ENCODE measurements around the gene CNTN6.

Gene CNTN6

DNA sequence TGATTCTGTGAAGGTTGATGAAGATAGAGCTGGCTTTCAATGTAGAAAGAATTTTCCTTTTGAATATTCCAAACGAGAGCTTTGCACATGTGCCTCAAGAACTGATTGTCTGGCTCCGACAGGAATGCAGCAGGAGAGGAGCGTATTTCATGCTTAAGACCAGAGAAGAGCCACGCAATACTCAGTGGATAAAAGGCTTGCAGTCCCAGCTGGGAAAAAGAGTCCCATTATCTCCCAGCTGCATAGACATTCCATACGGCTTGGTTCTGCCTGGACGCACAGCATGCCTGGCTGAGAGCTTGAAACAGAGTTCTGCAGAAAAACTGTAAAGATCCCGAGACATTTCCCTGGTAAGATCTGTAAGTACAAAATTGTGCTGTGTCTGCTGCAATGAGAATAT lies at the start of gene CNTN6:
TSS of gene CNTN6 (plus strand) at position 254 of the 400 bp plus-strand sequence. CDS start 54,985 bp downstream, outside the sequence.
- DNase-seq = peak; percentile 42

DNA sequence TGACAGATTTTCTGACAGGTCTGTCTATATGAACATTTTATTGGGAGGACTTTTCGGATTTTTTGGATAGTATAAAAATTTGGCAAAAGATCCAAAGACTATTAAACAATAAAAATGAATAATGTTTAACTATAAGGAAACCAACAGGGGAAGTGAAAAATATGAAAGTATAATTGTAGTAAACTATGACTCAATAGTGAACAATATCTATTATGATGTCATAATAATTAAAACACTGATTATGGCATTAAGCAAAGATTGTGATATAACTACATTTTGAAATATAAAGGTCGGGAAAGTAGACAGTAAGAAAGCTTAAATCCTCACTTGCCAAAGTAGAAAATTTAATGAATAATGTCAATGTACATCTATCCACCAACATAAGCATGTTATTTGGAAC lies 44.3 kb upstream of the CNTN6 start:
- DNase-seq = no peak

DNA sequence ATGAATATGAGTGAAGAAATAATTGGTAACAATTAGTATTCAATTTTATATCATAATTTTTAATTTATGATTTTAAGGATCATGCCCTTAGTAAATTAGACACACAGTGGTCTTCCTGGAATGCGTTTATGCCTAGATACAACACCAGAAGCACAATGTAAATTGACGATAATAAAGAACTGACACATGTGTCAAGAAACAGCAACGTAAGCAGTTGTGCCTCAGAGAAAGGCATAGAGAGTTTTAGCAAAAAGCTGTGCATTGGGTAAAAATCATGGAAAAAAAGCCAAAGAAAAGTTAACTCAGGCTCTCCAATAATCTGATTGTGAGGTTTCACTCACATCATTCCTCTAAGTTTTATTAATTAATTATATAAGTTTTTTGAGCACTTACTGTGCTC lies 37.0 kb upstream of the CNTN6 start:
- no peak for DNase-seq

DNA sequence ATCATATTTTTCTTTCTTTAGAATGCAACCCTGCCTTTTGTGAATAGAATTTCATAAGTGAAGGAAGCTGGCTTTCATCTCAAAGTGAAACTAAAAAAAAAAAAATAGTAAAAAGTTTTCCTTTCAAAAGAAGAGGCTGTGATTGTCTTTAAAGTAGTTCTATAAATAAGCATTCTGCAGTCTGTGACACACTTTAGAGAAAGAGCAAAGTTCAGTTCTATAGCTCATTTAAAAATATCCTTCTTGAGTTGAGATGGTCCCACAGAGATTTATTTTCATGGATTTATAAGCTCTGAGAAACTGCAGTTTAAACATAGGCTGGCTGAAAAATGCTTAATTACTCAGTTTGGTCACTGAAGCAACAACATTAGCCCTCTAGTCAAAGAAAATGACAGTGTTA lies 36.1 kb upstream of the CNTN6 start:
- DNase-seq = no peak

DNA sequence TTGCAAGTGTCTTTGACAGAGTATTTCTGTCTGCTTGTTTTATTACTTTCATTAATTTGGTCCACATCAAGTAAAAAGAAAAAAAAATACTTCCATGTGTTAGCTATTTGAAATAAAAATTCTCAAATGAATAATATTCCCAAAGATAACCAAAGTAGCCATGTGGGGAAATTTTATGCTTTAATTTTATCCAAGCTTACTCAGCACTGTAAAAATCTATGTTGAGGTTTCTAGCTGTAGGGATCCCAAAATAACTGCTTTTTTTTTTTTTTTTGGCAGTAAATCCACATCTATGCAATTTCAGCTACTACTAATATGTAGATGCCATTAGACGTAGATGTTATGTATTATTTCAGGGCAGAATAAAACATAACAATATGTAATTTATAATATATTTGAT lies 35.4 kb upstream of the CNTN6 start:
- no peak for DNase-seq

DNA sequence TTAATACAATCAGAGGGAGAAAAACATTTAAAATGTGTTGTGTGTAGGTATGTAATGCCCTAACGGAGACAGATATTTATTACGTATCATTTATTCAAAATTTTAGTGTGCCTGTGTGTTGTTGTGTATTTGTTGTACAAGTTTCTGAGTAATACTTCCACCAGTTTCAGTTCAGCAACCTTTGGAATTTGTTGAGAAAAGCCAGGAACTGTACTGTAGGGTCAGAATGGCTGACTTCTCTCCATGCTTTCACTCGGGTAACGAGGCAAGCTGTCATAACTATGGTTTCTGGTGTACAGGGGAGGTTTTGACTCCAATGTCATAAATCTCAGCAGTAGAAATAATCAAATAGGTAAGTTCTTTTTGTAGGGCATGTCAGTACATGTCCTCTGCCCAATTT lies 23.8 kb upstream of the CNTN6 start:
- no peak for DNase-seq

DNA sequence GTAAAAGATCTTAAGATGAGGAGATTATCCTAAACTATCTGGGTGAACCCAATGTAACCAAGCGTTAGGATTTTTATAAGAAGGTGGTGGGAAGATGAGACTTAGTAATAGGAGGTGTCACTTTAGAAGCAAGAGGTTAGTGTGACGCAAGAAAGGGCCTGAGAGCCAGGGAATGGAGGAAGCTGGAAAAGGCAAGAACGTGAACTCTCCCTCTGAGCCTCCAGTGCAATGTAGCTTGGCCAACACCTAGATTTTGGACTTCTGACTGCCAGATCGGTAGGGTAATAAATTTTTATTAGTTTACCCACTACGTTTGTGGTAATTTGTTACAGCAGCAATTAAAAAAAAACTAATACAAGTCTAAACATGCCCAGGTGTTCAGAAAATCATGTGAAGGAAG lies 20.8 kb upstream of the CNTN6 start:
- no peak for DNase-seq

DNA sequence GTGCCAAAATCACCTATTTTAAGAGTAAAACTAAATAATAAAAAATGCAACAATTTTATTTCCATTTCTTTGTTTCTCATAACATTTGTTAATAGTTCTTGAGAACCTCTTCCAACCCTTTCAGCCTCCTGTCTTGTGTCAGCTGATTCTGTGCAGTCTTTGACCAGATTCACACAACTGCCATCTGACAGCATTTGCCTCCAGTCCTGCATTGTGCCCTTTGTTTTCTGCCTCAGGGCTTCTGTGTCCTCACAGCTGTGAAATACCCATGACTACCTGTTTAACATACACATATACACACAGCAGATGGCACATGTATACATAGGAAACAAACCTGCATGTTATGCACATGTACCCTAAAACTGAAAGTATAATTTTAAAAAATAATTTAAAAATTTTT lies 13.2 kb upstream of the CNTN6 start:
- DNase-seq = no peak

DNA sequence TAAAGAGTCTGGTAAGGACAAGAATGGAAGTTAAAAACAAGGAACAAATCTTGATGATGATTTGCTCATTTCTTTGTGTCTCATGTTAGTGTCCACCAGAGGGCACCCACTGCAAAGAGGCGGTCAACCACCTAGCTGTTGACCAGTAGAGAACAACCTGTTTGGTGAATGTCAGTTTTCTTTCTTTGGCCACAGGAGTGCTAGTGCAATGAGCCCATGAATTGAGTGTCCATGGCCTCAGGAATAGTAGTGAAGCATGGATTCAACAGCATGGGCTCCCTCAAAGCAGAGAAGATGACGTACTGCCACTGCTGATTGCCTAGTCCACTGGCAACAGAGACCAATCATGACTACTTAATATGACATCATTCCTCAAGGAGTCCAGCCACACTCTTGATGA lies 10.7 kb upstream of the CNTN6 start:
- DNase-seq = no peak

DNA sequence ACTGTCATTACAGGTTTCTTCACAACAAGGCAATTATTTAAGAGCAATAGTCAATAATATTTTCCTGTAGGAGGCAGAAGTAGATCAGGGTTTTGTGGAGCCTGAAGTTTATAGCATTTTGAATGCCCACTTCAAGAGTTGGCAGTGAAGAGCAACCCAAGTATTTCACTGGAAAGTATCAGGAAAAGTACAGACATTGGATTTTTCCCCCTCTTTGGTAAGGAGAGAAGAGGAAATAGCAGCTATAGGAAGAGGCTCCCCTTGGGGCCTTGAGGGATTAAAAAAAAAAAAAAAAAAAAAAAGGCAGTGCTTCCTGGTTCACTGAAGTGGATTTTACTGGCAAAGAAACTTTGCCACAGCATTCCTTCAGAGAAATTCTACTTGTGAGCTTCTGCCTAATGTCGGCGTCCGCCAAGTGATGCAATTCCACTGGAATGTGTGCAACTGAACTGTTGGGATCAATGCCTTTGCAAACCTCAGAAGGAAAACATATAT lies 5.7 kb upstream of the CNTN6 start:
- DNase-seq = peak; percentile 84

DNA sequence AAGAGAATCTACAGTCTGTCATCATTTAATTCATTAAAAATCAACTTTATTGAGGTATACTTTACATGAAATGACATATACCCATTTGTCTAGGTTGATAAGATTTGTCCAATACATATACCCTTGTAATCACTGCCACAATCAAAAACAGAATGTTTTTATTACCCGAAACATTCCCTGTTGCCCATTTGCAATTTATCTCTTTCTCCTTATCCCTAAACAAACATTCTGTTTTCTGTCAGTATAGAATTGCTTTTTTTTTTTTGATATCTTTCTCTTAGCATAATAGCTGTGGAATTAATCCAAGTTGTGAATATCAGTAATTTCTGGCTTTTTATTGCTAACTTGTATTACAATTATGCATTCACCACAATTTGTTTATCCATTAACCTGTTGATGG lies 4.3 kb upstream of the CNTN6 start:
- no peak for DNase-seq

DNA sequence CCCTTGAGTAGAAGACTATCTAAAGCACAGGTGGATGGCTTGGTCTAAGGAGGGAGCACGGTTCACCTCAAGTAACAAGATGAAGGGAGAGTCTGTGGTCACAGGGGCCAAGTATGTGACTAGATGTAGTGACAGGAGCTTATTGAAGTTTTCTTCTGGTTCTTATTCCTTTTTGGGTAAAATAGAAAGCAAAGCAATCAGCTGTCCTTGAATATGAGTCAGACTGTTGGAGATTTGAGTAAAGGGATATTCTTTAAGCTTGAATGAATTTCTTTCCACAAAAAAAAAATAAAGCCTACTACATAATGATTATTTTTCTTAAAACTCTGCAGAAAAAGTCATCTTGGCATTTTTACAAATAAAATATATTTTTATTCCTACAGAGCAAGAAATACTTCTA lies 1.5 kb upstream of the CNTN6 start:
- DNase-seq = no peak

DNA sequence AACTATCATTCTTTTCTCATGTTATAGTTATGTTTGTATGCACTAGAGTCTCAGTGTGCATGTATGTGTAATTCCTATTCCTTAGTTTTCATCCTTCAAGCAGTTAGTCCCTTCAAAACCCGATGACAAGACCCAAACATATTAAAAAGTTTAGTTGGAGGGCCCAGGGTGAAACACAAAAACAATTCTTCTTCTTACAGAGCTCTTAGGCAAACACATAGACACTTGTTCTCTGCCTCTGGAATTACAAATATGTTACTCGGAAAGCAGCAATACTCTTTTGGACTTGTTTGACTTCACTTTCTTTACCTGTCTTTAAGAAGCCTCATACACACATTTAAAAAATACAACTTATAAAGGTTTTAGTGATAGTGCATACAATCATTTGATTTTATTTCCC lies 763 bp upstream of the CNTN6 start:
- DNase-seq = no peak

DNA sequence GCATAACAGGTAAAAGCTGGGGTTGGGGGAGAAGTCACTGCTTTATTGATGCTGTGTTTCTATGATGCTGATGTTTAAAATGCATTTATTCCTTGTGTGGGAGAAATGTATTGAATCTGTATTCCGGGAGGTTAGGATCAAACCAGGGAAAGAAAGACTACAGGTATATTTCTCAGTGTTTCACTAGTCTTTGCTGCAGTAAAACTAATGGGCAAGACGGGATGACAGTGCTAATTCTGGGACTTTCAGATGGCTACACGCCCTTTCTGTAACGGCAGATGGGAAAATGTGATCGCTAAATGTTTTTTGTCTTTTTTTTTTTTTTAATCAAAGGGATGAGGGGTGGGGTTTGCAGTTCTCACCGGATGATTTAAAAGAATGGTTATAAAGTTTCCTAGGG lies 393 bp downstream of the CNTN6 start:
- no peak for DNase-seq

DNA sequence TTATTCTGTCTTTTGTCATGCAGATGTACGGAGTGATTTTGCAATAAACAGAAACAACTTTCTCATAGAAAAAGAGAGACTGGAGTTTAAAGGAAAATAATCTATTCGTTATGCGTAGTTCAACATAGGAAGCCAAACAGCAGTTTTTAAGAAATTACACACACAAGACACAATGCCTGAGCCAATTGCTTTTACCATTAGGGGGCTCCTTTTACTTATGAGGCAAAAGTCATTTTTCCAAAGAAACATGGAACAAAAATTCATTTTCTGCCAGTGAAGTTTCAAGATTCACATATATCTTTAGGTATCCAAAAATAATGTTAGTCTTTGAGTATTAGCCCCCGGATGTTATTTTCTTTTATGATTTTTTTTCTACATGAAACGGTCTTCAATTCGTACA lies 10.7 kb downstream of the CNTN6 start:
- no peak for DNase-seq

DNA sequence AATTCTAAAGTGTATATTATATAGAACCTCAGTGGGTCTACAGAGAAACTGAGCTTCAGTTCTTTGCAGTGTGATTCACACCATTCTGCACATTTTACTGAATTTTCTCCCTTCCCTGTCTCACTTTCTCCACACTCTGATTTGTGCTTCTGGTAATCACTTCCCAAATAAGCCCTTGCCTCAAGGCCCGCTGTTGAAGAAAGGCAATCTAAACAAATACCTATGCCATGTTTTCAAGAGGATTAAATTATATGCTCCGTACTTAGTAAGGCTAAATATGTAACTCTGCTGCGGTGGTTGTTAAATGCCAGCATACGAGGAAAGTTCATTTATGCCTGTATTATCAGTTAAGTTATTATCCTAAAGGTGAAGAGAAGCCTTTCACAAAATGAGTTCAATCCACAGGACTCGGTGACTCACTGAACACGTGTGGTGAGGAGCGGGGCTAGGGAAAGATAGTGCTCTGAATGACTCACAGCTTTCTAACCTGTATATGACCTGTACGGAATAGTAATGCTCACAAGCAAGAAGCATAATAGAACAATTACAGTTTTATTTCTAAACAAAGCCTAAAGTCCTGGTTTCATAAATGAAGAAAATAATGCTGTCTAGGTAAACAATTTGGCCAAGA lies 25.1 kb downstream of the CNTN6 start:
- DNase-seq = no peak

DNA sequence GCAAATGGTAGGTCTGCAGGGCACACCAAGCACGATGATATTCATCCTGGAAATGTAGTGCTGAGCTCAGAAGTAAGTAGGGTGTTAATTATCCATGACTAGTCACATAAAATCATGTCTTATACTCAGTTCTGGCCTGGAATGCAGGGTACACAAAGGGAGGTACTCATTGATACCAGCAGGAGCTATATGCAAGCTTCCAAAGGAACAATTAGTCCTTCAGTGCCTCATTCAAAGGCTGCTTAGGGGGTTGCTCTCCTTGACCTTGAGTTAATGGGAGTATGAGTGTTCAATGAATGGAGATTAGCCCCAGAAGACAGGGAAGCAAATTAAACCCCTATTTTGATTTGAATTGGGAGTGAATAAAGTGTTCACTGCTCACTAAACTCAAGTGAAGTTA lies 38.3 kb downstream of the CNTN6 start:
- no peak for DNase-seq

DNA sequence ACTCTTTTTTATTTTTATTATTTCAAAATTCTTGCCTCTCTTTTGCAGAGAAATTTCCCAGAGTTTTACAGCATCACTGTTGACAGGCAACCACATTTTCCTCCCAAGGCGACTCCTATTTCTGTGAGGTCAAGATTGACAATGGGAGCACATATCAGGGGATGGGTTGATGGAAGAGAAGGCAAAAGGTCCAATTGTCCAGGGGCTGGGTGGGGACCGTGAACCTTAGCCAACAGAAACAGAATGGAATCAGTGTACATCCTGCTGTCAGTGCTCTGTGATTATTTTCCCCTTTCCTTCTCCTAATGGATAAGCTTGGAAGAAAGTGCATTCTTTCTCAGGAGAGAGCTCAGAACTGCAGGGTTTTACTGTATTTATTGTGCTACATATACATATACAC lies 42.4 kb downstream of the CNTN6 start:
- no peak for DNase-seq

DNA sequence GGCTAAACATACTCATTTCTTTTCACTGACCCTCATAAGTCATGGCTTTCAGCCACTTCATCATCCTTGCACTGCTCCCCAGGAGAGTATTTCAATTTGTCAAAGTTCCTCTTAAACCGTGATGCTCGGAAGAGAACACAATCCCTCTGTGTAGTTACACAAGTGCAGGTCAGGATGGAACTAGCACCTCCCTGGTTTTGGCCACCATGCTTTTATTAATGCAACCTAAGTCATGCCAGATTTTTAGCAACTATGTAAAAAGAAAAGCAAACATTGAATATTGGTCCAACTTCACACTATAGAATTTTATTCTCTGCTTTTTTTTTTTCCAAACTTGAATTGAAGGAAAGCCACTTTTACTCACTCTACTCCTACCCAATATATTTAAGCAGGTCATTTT lies 45.2 kb downstream of the CNTN6 start:
- DNase-seq = no peak

DNA sequence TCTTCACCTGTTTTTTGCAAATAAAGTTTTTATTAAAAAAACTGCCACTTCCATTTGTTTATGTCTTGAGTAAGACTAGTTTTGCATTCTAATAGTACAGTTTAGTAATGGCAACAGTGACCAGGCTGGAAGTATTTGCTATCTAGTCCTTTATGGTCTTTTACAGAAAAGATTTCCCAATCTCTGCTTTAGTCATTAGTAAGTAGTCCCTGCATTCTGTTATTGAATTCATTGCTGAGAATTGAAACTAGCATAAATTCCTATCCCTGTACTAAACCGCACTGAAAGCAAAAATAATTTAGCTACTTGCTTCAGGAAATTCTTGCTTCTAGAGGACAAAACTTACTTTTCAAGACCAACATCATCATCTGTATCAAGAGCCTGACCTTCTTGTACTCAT lies 46.2 kb downstream of the CNTN6 start:
- no peak for DNase-seq

DNA sequence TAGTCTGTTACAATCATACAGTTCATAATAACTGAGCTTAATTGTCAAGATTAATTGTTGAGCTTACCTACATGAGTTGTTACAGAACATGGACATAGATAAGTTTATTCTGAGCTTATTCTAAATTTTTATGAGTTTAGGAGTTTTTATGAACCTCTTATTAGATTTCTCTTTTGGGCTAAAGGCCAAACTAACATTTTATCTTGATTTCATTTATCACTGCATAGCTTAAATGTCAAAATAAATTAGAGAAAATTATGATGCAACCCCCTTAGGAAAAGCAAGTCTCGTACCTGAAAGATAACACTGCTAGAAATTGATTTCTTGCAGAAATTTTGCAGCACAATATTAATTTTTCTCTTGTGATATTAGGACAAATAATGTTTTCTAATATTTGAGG lies 54.5 kb downstream of the CNTN6 start:
- DNase-seq = no peak

DNA sequence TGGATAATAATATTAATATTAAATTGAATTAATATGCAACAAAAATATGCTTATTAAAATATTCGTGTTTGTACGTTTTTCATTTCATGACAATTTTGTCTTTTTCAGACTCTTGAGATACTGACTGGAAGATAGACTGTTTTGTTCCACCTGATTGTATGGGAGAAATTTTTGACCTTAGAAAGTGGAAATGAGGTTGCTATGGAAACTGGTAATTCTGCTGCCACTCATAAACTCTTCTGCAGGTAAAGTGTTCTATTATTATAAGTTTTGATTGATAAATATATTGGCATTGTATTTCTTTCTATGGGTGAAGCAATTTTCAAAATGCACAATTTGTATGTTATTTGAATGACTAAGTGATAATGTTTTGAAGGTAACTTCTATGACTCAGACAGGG lies 55.0 kb downstream of the CNTN6 start:
- DNase-seq = no peak

DNA sequence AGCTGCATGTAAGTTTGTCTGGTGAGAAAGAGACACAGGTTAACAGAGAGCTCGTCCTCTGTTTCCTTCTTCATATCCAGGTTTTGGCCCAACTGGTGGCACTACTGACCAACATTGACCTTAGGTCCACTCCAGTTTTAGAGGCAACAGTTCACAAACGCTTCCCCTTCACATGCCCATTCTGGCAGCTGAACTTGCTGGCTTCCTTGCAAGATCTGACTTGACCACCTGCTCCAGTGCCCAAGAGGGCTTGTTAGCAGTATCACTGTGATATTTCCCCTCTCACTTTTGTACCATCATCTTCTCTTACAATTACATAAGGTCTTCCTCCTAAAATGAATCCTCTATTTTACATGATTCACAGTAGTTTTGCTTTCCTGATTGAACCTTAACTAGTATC lies 71.3 kb downstream of the CNTN6 start:
- DNase-seq = no peak

DNA sequence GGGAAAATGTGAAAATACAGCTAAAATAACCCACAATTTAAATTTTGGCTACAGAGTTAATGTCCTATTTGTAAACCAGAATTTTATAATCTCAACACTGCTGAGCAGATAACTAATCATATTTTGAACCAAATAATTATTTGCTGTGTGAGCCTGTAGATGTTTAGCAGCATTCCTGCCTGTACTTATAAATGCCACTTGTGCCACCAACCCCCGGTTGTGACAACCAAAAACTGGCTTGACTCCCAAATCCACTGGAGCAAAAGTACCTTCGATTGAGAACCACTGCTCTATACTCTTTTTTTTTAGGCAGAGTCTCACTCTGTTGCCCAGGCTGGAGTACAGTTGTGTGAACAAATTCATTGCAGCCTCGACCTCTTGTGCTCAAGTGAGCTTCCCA lies 78.5 kb downstream of the CNTN6 start:
- DNase-seq = no peak

DNA sequence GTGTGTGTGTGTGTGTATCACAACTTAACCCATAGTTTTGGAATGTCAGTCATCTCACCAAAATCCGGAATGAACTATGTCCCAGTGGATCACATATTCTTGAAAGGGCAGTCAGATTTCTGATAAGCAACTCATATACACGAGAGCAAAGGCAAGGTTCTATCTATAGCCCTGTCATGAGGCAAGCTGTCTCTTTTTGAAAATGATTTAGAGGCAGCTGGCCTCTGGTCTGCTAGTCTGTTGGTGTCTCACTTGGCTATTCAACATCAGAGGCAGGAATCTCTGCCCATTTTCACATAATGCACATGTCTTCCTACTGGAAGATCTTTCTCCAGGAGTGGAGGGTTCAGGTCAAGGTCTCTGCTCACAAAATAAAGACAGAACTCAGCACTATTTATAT lies 79.8 kb downstream of the CNTN6 start:
- DNase-seq = no peak

DNA sequence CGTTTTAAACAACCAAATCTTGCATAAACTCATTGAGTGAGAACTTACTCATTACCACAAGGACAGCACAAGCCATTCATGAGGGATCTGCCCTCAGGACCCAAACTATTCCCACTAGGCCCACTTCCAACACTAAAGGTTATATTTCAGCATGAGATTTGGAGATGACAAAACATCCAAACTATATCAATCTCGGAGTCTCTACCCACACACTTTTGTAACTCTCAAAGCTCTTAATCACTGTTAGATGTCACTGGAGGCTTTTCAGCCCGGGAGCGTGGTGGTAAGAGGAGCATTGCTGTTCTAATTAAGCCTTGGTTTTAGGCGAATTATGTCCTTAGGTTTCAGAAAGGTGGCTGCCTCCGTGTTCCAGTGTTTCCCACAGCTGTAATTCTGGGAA lies 86.3 kb downstream of the CNTN6 start:
- no peak for DNase-seq
